Epidermal melanocyte (primary cell): ENCODE data around the gene SH3RF2.

Experiments used
- DNase-seq: peaks from one replicate; pipeline ENCODE4 v3.0.0; 2011; ENCODE audit warnings: low spot score; ENCODE audit not compliant: insufficient read length

The SH3RF2 gene

DNA sequence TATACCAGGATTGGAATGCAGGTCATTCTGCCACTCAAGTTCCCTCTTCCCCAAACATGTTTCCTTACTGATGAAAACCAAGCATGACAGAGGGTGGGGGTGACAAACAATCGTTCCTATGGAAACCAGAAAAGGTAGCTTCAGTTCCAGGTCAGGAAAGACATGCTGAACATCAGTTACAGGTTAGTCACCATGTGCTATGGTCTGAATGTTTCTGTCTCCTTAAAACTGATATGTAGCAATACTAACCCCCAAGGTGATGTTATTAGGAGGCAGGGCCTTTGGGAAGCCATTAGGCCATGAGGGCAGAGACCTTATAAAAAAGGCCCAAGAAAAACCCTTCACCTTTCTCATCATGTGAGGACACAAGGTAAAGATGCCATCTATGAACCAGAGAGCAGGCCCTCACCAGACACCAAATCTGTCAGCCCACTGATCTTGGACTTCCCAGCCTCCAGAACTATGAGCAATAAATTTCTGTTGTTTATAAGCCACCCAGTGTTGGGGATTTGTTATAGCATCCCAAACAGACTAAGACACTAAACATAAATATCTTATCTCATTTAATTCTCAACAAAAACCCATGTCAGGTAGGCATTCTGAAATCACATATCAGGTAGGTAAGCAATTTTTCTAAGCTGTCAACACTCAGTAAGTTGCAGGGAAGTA lies 15.7 kb upstream of the SH3RF2 start:
- no peak for DNase-seq

DNA sequence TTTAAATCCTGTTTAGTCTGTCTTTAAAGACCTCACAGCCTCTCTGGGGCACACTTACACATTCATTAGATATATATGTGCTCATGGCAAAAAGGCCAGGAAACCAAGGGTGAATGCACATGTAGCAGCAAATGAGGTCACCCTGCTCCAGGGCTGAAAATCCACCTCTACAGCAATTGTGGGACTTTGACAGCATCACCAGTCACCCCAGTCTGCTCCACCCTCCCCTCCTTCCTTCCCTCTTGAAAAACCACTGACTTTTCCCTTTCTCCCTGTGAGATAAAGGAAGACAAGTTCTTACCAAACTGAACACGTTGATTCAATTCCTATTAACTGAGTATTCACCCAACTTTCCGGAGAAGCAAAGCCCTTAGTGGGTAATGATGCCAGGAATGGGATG lies 15.2 kb upstream of the SH3RF2 start:
- no peak for DNase-seq

GRCh38 chr5:145922059-145922458 lies 14.3 kb upstream of the SH3RF2 start:
- no peak for DNase-seq

- DNase-seq, result no peak
Observed at GRCh38 chr5:145923405-145923804, 13.0 kb upstream of the SH3RF2 start.

- DNase-seq, result no peak
Observed at GRCh38 chr5:145924849-145925248, 11.5 kb upstream of the SH3RF2 start.

- no peak for DNase-seq
Observed at GRCh38 chr5:145925353-145925752, 11.0 kb upstream of the SH3RF2 start.

DNA sequence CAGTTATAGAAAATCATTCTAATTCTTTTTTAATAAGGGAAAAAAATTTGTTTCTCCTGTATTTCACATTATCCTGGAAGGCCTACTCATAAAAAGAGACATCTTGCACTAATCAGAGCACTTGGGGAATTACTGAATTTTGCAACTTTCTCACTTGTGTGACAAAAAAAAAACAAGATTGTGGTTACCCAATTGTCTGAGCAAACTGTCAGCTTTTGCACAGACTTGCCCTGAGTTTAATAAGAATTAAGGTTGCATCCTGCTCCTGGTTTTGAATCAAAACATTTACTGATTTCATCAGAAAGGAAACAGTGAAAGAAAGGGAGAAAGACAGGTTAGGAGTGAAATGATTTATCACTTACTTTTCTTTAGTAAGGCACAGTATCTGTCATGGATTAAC lies 10.6 kb upstream of the SH3RF2 start:
- no peak for DNase-seq

- no peak for DNase-seq
Observed at GRCh38 chr5:145931718-145932117, 4.7 kb upstream of the SH3RF2 start.

GRCh38 chr5:145934276-145934675 lies 2.1 kb upstream of the SH3RF2 start:
- DNase-seq, result no peak

- no peak for DNase-seq
Observed at GRCh38 chr5:145937432-145938250, 1.3 kb downstream of the SH3RF2 start.

DNA sequence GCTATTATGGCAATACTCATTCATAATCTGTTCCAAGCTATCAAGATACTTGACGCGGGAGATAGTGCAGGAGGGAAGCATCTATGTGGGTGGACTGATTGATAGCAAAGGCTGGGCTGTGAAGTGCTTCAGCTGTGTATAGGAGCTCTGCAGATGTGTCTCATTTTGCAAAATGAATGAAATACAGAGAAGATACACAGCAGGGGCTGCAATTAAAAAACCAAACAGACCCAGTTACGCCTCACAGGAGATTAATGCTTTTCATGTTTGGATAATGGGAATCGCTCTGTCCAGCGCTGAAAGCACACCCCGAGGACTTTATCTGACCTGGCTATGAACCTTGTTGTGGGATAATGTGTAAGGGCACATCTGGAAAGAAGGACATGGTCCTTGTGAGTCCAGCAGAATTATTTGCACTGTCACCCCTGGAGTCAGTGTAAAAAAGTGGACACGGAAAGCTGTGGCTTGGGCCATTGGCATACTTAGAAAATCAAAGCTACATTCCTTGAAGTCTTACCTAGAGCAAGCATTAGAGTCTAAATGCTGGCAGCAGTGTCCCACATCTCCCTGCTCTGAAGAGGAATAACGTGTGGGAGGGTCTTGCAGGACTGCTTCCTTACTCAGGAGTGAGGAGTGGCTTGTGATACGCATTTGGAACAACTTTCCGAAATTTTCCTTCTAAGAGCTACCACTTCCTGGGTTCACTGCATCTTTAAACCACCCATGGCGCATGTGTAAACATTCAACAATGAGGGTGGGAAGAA lies 2.6 kb downstream of the SH3RF2 start:
- no peak for DNase-seq

DNA sequence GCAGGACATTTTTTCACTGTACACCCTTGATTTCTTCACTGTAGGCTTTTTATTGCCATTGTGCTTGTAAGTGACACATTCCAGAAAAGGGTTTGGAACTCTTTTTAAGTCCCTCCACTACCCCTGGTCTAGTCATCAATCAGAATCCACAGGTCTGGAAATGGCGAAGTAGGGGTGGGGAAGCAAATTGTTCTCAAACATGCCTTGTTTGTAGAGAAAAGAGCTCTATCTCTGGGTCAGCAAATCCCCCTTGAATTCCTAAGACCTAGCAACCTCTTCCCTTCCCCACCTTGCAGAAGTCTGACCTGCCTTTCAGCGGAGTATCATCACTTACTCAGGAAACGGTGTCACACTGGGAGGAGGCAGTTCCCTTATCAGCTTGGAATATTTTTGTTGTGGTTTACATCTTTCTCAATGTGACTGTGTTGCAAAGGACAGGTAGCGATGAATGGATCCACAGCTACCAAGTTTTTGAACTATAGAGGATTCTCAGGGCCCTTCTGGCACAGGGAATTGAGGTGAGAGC lies 3.2 kb downstream of the SH3RF2 start:
- no peak for DNase-seq

DNA sequence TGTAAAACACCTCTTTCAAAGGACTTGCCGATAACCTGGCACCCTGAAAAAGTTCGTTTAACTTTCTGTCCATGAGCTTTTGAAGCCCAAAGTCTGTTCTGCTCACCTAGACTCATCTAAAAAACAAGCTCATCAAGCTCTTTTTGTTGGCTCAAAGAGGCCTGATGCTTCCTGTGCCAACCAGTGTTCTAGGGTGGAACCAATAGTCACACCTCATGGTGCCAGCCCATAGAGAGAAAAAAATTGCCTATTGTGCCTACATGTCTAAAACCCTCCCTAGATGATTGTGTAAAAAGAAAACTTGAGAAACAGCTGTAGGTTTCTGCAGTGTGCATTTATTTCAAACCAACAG lies 4.7 kb downstream of the SH3RF2 start:
- DNase-seq, result no peak

- no peak for DNase-seq
Observed at GRCh38 chr5:145941448-145942130, 5.2 kb downstream of the SH3RF2 start.

GRCh38 chr5:145942201-145942600 lies 5.8 kb downstream of the SH3RF2 start:
- DNase-seq, result no peak

DNA sequence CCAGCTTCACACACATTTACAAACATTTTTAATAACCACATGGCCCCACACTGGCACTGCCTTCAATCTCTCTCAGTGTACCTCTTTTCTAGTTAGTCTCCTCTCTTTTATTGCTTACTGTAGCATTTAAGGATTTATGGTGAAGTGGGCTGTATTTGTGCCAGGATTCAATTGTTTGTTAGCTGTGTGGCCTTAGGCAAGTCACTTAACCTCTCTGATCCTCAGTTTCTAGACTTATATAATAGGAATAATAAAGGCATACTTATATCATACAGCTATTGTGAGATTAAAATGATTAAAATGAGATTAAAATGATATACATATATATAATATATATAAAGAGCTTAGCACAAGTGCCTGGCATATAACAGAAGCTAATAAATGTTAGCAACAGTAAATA lies 6.4 kb downstream of the SH3RF2 start:
- DNase-seq, result no peak

- DNase-seq, result no peak
Observed at GRCh38 chr5:145943674-145944121, 7.3 kb downstream of the SH3RF2 start.

- DNase-seq, result no peak
Observed at GRCh38 chr5:145944328-145944727, 8.0 kb downstream of the SH3RF2 start.

DNA sequence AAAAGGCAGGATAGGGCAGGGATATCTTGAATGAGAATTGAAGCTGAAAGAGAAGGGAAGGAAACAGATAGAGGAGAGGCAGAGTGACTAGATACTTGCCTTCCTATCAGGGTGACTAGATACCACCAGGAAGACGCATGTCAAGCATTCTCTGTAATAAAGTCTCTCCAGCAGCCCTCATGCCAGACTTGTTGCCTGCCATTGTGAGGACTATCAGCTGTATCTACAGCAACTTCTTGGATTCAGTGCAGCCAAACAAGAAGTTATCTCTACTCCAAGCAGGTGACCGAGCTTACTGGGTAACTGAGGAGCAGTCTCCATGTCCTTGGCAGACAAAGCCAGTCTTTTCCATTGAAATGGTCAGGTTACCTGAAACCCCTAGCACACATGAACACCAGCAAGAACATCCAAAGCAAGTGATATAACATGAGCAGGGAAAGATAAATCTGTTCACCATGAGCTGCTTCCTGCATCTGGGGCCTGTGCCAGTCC lies 9.3 kb downstream of the SH3RF2 start:
- DNase-seq, result no peak

- no peak for DNase-seq
Observed at GRCh38 chr5:145946112-145946861, 9.9 kb downstream of the SH3RF2 start.

DNA sequence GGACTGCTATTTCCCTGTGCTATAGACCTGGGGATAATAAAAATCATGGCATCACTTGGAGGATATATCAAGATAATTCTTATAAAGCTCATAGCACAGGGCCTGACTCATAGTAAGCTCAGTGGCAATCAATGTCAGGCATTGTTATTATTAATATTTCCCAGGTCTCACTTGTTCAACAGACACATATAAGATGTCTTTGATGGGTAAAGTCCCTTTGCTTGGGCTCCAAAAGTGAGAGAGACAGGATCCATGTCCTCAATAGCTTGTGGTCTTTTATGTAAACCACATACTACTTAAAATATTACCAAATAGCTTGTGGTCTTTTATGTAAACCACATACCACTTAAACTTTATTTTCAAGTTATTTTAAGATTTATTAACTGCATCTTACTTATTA lies 11.2 kb downstream of the SH3RF2 start:
- DNase-seq, result no peak
